ENCODE measurements around the gene EP400.
"Not testable (repeated sequence)": the region's sequence is repeated elsewhere in the genome, so short reads cannot be mapped to it uniquely, and the experiment has no call there.

The EP400 gene

DNA sequence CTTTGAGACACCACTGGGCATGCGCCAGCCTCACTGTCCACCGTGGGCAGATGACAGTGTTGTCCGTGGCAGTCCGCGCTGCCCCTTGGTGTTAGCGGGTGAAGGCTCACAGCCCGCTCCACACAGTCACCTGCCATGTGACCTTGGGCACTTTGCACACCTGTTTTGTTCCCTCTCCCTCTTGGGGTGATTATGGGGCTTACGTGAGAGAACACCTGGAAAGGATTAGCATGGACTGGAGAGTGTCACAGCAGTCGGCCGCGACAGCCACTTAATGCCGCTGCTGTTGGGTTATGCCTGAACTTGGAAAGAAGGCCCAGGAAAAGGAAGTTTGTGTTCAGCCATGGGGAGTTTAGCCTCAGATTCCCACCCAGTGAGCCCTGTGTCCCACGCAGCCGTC lies 100.1 kb downstream of the EP400 start:
- Histone ChIP-seq H3K4me3 (no peak overlapping the region), H3K27ac (no peak overlapping the region), H3K9me3 (ENCODE audit: low read depth, low read length) (no peaks in the 10 kb centered on the region), H3K9ac (ENCODE audit: insufficient read length) (no peak overlapping the region), H3K36me3 (ENCODE audit: insufficient read depth, low read length) (peaks cover 51% of the 10 kb centered on the region)
- TF ChIP-seq POLR2AphosphoS5 (IDR thresholded peaks at IDR 0.05; ENCODE audit: borderline replicate concordance, low read depth, low read length) (no peak), EZH2 (IDR thresholded peaks at IDR 0.05) (no peak), FOXP2 (optimal IDR thresholded peaks at IDR 0.05; ENCODE audit: control extremely low read depth, extremely low read length, insufficient read depth) (no peak)
- no peak for DNase-seq (ENCODE audit: low read depth, low spot score)

DNA sequence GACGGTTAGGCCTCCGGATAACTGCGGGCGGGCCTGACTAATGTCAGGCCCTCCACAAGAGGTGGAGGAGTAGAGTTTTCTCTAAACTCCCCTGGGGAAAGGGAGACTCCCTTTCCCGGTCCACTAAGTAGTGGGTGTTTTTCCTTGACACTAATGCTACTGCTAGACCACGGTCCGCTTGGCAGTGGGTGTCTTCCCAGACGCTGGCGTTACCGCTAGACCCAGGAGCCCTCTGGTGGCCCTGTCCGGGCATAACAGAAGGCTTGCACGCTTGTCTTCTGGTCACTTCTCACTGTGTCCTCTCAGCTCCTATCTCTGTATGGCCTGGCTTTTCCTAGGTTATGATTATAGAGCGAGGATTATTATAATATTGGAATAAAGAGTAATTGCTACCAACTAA lies 102.0 kb downstream of the EP400 start:
- not testable (repeated sequence) for H3K27ac ChIP-seq; H3K4me3 ChIP-seq; DNase-seq (ENCODE audit: low read depth, low spot score); H3K9ac ChIP-seq (ENCODE audit: insufficient read length); H3K9me3 ChIP-seq (ENCODE audit: low read depth, low read length)
- H3K36me3 ChIP-seq (ENCODE audit: insufficient read depth, low read length), result peaks cover 44% of the 10 kb centered on the region; the same call in 1 of the 2 replicates

DNA sequence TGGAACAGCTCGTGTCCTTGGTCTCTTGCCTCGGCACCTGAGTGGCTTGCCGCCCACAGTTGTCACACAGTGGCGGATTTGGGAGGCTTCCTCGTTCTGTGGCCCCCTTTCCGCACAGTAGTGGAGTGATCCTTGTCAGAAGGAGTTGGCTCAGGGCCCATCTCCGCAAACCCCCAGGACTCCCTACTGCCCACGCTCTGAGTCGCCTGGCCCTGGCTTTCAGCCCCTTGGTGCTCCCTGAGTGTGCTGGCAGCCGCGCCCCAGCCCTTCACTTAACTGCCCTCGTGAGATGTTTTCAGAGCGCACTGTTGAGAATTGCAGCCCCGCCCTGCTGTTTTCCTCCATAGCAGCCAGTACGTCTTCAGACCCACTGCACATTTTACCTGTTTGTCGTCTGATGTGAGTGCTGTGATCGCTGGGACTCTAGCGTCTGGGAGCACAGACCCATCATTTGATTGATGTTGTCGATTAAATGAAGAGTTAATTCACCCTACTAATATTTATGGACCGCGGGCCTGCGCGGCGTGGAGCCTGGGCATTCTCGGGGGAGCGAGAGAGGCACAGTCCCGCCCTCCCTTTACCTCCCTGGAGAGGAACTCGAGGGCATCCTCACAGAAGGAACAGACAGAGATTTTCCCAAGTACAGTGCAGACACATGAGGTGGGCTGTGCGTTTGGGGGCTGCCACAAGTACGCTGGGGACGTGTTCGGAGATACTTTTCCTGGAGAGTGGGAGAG lies 102.6 kb downstream of the EP400 start:
- TF ChIP-seq FOXP2 (optimal IDR thresholded peaks at IDR 0.05; ENCODE audit: control extremely low read depth, extremely low read length, insufficient read depth) (no peak), EZH2 (IDR thresholded peaks at IDR 0.05) (no peak), POLR2AphosphoS5 (IDR thresholded peaks at IDR 0.05; ENCODE audit: borderline replicate concordance, low read depth, low read length) (no peak)
- no peak overlapping the region for H3K4me3 ChIP-seq
- H3K9ac ChIP-seq (ENCODE audit: insufficient read length), result no peak overlapping the region
- DNase-seq (ENCODE audit: low read depth, low spot score), result no peak
- peaks cover 47% of the 10 kb centered on the region; the same call in 1 of the 2 replicates for H3K36me3 ChIP-seq (ENCODE audit: insufficient read depth, low read length)
- H3K27ac ChIP-seq, result no peak overlapping the region
- no peaks in the 10 kb centered on the region for H3K9me3 ChIP-seq (ENCODE audit: low read depth, low read length)

DNA sequence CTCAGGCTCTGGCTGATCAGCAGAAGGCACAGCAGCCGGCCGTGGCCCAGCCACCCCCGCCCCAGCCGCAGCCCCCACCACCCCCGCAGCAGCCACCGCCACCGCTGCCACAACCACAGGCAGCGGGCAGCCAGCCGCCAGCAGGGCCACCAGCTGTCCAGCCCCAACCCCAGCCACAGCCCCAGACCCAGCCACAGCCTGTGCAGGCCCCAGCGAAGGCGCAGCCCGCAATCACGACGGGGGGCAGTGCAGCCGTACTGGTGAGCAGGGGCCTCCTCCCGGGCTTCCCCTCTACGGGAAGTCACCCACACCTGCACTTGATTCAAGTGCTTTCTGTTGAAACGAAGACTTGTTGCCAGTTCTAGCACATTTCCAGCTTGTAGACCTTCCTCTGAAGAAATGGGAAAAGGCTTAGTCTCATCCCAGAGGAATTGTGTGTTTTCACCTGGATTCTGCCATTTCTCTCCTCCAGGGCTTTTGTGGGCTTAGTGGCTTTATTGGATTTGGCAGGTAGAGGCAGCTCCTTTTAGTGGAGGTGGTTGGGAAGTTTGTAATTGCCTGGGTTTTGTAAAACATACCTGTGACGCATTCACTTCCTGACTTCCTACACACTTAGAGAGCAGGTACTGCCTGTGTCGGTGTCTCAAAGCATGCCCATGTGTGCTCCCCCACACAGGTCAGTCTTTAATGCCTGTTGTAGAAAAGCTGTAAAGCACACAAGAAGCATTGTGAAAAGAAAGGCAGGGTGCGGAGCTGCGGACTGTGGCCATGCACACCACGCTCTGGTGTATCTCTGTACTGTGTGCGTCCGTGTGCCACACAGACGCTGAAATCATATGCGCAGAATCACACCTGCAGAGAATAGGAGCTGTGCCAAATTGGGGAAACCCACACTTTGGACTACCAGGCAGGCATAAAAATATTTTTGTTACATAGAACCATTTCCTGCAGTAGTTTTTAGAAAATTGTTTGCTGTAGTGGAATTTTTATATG lies 103.9 kb downstream of the EP400 start:
- H3K9ac ChIP-seq (ENCODE audit: insufficient read length), result no peak overlapping the region
- H3K4me3 ChIP-seq, result no peak overlapping the region
- H3K36me3 ChIP-seq (ENCODE audit: insufficient read depth, low read length), result peaks cover 47% of the 10 kb centered on the region; the same call in 1 of the 2 replicates
- no peak for DNase-seq (ENCODE audit: low read depth, low spot score)
- no peak overlapping the region for H3K27ac ChIP-seq
- TF ChIP-seq FOXP2 (optimal IDR thresholded peaks at IDR 0.05; ENCODE audit: control extremely low read depth, extremely low read length, insufficient read depth), result no peak
- TF ChIP-seq EZH2 (IDR thresholded peaks at IDR 0.05), result no peak
- TF ChIP-seq POLR2AphosphoS5 (IDR thresholded peaks at IDR 0.05; ENCODE audit: borderline replicate concordance, low read depth, low read length), result no peak
- no peaks in the 10 kb centered on the region for H3K9me3 ChIP-seq (ENCODE audit: low read depth, low read length)

DNA sequence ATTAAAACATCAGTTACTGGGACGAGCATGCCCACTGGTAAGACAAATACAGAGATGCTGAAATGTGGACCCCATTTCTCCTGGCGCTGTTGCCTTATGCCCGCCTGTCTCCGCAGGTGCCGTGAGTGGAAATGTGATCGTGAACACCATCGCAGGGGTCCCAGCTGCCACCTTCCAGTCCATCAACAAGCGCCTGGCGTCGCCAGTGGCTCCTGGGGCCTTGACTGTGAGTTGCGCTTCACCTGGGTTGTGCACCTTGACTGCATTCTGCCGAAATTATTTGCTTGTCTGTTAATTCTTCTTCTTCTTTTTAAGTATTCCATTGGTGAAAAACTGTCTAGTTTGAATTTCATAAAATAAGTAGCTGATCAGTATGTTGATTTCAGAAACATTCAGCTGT lies 105.2 kb downstream of the EP400 start:
- H3K27ac ChIP-seq, result no peak overlapping the region
- no peak for DNase-seq (ENCODE audit: low read depth, low spot score)
- peaks cover 40% of the 10 kb centered on the region; the same call in 1 of the 2 replicates for H3K36me3 ChIP-seq (ENCODE audit: insufficient read depth, low read length)
- no peaks in the 10 kb centered on the region for H3K9me3 ChIP-seq (ENCODE audit: low read depth, low read length)
- no peak overlapping the region for H3K9ac ChIP-seq (ENCODE audit: insufficient read length)
- TF ChIP-seq FOXP2 (optimal IDR thresholded peaks at IDR 0.05; ENCODE audit: control extremely low read depth, extremely low read length, insufficient read depth) (no peak), POLR2AphosphoS5 (IDR thresholded peaks at IDR 0.05; ENCODE audit: borderline replicate concordance, low read depth, low read length) (no peak), EZH2 (IDR thresholded peaks at IDR 0.05) (no peak)
- H3K4me3 ChIP-seq, result no peak overlapping the region

DNA sequence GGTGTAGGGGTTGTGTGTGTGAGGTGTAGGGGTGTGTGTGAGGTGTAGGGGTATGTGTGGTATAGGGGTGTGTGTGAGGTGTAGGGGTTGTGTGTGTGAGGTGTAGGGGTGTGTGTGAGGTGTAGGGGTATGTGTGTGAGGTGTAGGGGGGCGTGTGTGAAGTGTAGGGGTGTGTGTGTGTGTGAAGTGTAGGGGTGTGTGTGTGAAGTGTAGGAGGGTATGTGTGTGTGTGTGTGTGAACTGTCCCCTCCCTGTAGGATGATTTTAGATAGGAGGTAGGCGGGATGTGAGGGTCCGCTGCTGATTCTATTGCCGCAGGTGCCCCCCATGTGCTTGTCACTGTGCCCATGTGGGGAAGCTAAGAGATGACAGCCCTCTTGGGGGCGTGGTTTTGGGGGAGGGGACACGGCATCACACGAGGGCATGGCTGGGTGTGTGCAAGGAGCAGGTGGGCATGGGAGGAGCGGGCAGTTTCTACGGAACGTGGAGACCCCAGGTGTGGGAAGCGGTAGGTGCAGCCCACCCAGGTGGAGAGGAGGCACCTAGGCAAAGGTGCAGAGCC lies 105.9 kb downstream of the EP400 start:
- Histone ChIP-seq H3K9me3 (ENCODE audit: low read depth, low read length) (no peaks in the 10 kb centered on the region), H3K9ac (ENCODE audit: insufficient read length) (no peak overlapping the region), H3K36me3 (ENCODE audit: insufficient read depth, low read length) (peaks cover 38% of the 10 kb centered on the region; the same call in 1 of the 2 replicates), H3K4me3 (no peak overlapping the region), H3K27ac (no peak overlapping the region)
- no peak for DNase-seq (ENCODE audit: low read depth, low spot score)
- TF ChIP-seq FOXP2 (optimal IDR thresholded peaks at IDR 0.05; ENCODE audit: control extremely low read depth, extremely low read length, insufficient read depth), result no peak
- TF ChIP-seq POLR2AphosphoS5 (IDR thresholded peaks at IDR 0.05; ENCODE audit: borderline replicate concordance, low read depth, low read length), result no peak

DNA sequence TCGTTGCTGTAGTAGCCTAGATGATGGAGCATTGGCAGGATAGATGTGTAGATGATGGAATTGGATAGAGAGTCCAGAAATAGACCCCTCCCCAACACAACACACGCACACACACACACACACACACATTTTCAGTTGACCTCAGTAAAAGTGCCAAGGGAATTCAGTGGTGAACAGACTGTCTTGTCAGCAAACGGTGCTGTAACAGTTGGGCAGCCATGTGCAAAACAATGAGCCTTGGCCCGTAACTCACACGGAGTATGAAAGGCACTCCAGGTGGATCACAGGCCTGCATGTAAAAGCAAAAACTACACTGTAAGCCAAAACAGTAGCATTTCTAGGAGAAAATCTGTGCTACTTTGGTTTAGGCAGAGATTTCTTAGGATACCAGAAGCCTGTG lies 106.6 kb downstream of the EP400 start:
- peaks cover 32% of the 10 kb centered on the region; the same call in 1 of the 2 replicates for H3K36me3 ChIP-seq (ENCODE audit: insufficient read depth, low read length)
- no peak for DNase-seq (ENCODE audit: low read depth, low spot score)
- no peak overlapping the region for H3K27ac ChIP-seq
- no peak for TF ChIP-seq POLR2AphosphoS5 (IDR thresholded peaks at IDR 0.05; ENCODE audit: borderline replicate concordance, low read depth, low read length)
- no peak for TF ChIP-seq EZH2 (IDR thresholded peaks at IDR 0.05)
- TF ChIP-seq FOXP2 (optimal IDR thresholded peaks at IDR 0.05; ENCODE audit: control extremely low read depth, extremely low read length, insufficient read depth), result no peak
- no peaks in the 10 kb centered on the region for H3K9me3 ChIP-seq (ENCODE audit: low read depth, low read length)
- no peak overlapping the region for H3K9ac ChIP-seq (ENCODE audit: insufficient read length)
- no peak overlapping the region for H3K4me3 ChIP-seq

DNA sequence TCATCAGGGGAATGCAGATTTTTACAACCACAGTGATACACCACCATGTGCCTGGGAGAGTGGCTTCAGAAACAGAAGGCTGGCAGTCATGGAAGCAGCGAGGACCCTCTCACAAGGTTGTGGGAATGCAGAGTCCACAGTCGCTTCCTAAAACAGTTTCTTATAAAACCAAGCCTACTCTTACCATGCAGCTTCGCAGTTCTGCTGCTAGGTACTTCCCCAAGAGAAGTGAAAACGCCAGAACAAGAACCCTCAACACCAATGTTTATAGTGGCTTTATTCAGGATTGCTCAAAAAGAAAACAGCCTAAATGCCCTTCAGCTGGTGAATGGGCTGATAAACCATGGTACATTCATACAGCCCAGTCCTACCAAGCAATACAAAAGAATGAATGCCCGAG lies 107.2 kb downstream of the EP400 start:
- TF ChIP-seq FOXP2 (optimal IDR thresholded peaks at IDR 0.05; ENCODE audit: control extremely low read depth, extremely low read length, insufficient read depth), result no peak
- TF ChIP-seq EZH2 (IDR thresholded peaks at IDR 0.05), result no peak
- TF ChIP-seq POLR2AphosphoS5 (IDR thresholded peaks at IDR 0.05; ENCODE audit: borderline replicate concordance, low read depth, low read length), result no peak
- Histone ChIP-seq H3K9me3 (ENCODE audit: low read depth, low read length) (no peaks in the 10 kb centered on the region), H3K9ac (ENCODE audit: insufficient read length) (no peak overlapping the region), H3K36me3 (ENCODE audit: insufficient read depth, low read length) (peaks cover 32% of the 10 kb centered on the region; the same call in 1 of the 2 replicates), H3K27ac (no peak overlapping the region), H3K4me3 (no peak overlapping the region)
- DNase-seq (ENCODE audit: low read depth, low spot score), result no peak

All from SK-N-MC (cell line).